HCT116 (cell line): ENCODE measurements around the gene GSAP. TPM values are rescaled to one million over a fixed set of nuclear protein-coding genes. Genes with fewer than 3 reads are reported as not detected.

Source experiments
- ATAC-seq: fragments of 200-7000 bp; cut with Tn5 transposase; 2 replicates; pipeline ENCODE4 v1.9.1; 2020; ENCODE audit warnings: mild to moderate bottlenecking, moderate library complexity
- BruUV-seq: library from RNA; stranded (reverse); fragments of 400-500 nt; replicated peaks from 2 replicates; lab custom pipeline; 2021; lab: Mats Ljungman, UMichigan
- CTCF ChIA-PET: fragments of 300-600 bp; sonication (Branson Sonifier 250); formaldehyde crosslinking; loops from one replicate; lab custom pipeline; 2021; ENCODE audit warnings: antibody characterized with exemption; lab: Charles Lee
- POLR2A ChIA-PET: fragments of 300-600, 350-600 bp; sonication (Branson Sonifier 250); formaldehyde crosslinking; loops from one replicate; lab custom pipeline; 2021; ENCODE audit warnings: antibody characterized with exemption; lab: Charles Lee
- RAD21 ChIA-PET, 2 experiments: fragments of 300-600 bp; sonication (Branson Sonifier 250); formaldehyde crosslinking; loops; one replicate each; lab custom pipeline; 2023; ENCODE audit warnings: low total read pairs in 2 of 2; ENCODE audit not compliant: uncharacterized antibody in 2 of 2, unreplicated experiment in 2 of 2, low non-redundant PET in 1 of 2; lab: Charles Lee
- DNase-seq: peaks from one replicate; pipeline ENCODE4 v3.0.0-alpha.2; 2010; ENCODE audit warnings: low read depth, low spot score
- H2AFZ ChIP-seq: fragments of 200-600 bp; shearing (Covaris generic), sonication (generic); 2 replicates; pipeline ENCODE4 v1.6.1; 2017; ENCODE audit warnings: low read depth, mixed run types, mixed read lengths, antibody characterized with exemption, low read length; ENCODE audit not compliant: poor library complexity, severe bottlenecking
- H3K27ac ChIP-seq: 2 replicates; pipeline ENCODE4 v1.5.1; 2012; ENCODE audit warnings: low read depth, low read length
- H3K27me3 ChIP-seq: fragments of 200-600 bp; sonication (generic); 2 replicates; pipeline ENCODE4 v1.6.1; 2016; ENCODE audit warnings: mixed run types, low read length, mixed read lengths; ENCODE audit not compliant: insufficient read depth
- H3K36me3 ChIP-seq, 2 experiments: fragments of 200-500 bp in 1 of 2; fragments of 200-600 bp in 1 of 2; sonication (Bioruptor generic) in 1 of 2; sonication (generic) in 1 of 2; 2 replicates each; pipeline versions ENCODE4 v1.5.1 to v1.6.1; 2014 to 2016; ENCODE audit warnings: low read length in 2 of 2, inconsistent platforms in 1 of 2, mixed read lengths in 1 of 2, mixed run types in 1 of 2; ENCODE audit not compliant: insufficient read depth in 2 of 2, control insufficient read depth in 1 of 2
- H3K4me1 ChIP-seq, 2 experiments: fragments of 200-600 bp in 1 of 2; sonication (generic) in 1 of 2; 2 replicates each; pipeline versions ENCODE4 v1.5.1 to v1.6.1; 2012 to 2017; ENCODE audit warnings: low read length in 2 of 2, inconsistent platforms in 1 of 2, mild to moderate bottlenecking in 1 of 2, mixed read lengths in 1 of 2, mixed run types in 1 of 2, moderate library complexity in 1 of 2; ENCODE audit not compliant: insufficient read depth in 2 of 2, control insufficient read depth in 1 of 2
- H3K4me2 ChIP-seq: fragments of 200-600 bp; sonication (generic); 2 replicates; pipeline ENCODE4 v1.6.1; 2017; ENCODE audit warnings: mixed run types, low read length, mixed read lengths
- H3K4me3 ChIP-seq, 2 experiments: fragments of 200-600 bp in 1 of 2; sonication (generic) in 1 of 2; replicated peaks in 1 of 2; 2 replicates each; pipeline ENCODE4 v1.5.1; 2011 to 2016; ENCODE audit warnings: low read length in 2 of 2, control low read depth in 1 of 2, low read depth in 1 of 2, mild to moderate bottlenecking in 1 of 2, mixed read lengths in 1 of 2, mixed run types in 1 of 2
- H3K79me2 ChIP-seq: fragments of 200-600 bp; sonication (generic); 2 replicates; pipeline ENCODE4 v1.6.1; 2017; ENCODE audit warnings: mild to moderate bottlenecking, mixed run types, low read length, moderate library complexity, mixed read lengths; ENCODE audit not compliant: insufficient read depth
- H3K9ac ChIP-seq: fragments of 200-600 bp; sonication (generic); 2 replicates; pipeline ENCODE4 v1.6.1; 2016; ENCODE audit warnings: low read length, mixed read lengths
- H3K9me2 ChIP-seq: fragments of 200-600 bp; sonication (generic), shearing (Covaris generic); 2 replicates; pipeline ENCODE4 v1.6.1; 2017; ENCODE audit warnings: mixed run types, mild to moderate bottlenecking, moderate library complexity; ENCODE audit not compliant: insufficient read depth
- H3K9me3 ChIP-seq, 2 experiments: fragments of 200-500 bp in 1 of 2; fragments of 200-600 bp in 1 of 2; sonication (Bioruptor generic) in 1 of 2; sonication (generic) in 1 of 2; 2 replicates each; pipeline ENCODE4 v1.6.1; 2014 to 2017; ENCODE audit warnings: low read length in 2 of 2, mixed read lengths in 2 of 2, inconsistent platforms in 1 of 2, low read depth in 1 of 2, mild to moderate bottlenecking in 1 of 2, mixed run types in 1 of 2, moderate library complexity in 1 of 2; ENCODE audit not compliant: control insufficient read depth in 1 of 2, insufficient read depth in 1 of 2
- H4K20me1 ChIP-seq: fragments of 200-600 bp; sonication (generic), shearing (Covaris generic); 2 replicates; pipeline ENCODE4 v1.6.1; 2017; ENCODE audit warnings: mixed run types, mild to moderate bottlenecking, moderate library complexity; ENCODE audit not compliant: insufficient read depth
- CBX3 ChIP-seq: IDR thresholded peaks from 2 replicates; pipeline ENCODE4 v1.6.1; 2012; ENCODE audit warnings: low read depth
- CEBPB ChIP-seq: IDR thresholded peaks from 2 replicates; pipeline ENCODE4 v1.6.1; 2012; ENCODE audit warnings: low read depth
- EGR1 ChIP-seq: IDR thresholded peaks from 2 replicates; pipeline ENCODE4 v1.6.1; 2012; ENCODE audit warnings: low read depth
- ELF1 ChIP-seq: IDR thresholded peaks from 2 replicates; pipeline ENCODE4 v1.6.1; 2012; ENCODE audit warnings: low read depth, borderline replicate concordance
- EZH2 ChIP-seq: fragments of 200-600 bp; sonication (generic); IDR thresholded peaks from 2 replicates; pipeline ENCODE4 v1.6.1; 2017; ENCODE audit warnings: antibody characterized with exemption, mixed run types
- EZH2phosphoT487 ChIP-seq: fragments of 200-600 bp; IDR thresholded peaks from 2 replicates; pipeline ENCODE4 v1.6.1; 2018; ENCODE audit warnings: antibody characterized with exemption, borderline replicate concordance
- FOSL1 ChIP-seq: IDR thresholded peaks from 2 replicates; pipeline ENCODE4 v1.6.1; 2012; ENCODE audit warnings: low read depth
- POLR2A ChIP-seq: IDR thresholded peaks from 2 replicates; pipeline ENCODE4 v1.7.0; 2011; ENCODE audit warnings: borderline replicate concordance; ENCODE audit not compliant: insufficient read depth, insufficient read length; ENCODE audit errors: extremely low read depth
- POLR2AphosphoS5 ChIP-seq: IDR thresholded peaks from 2 replicates; pipeline ENCODE4 v1.6.1; 2011; ENCODE audit warnings: mild to moderate bottlenecking, low read depth, low read length, moderate library complexity
- SIN3A ChIP-seq: IDR thresholded peaks from 2 replicates; pipeline ENCODE4 v1.6.1; 2012; ENCODE audit warnings: low read depth
- SP1 ChIP-seq: IDR thresholded peaks from 2 replicates; pipeline ENCODE4 v1.6.1; 2012; ENCODE audit warnings: low read depth
- SRF ChIP-seq: IDR thresholded peaks from 2 replicates; pipeline ENCODE4 v1.6.1; 2012; ENCODE audit warnings: low read depth
- TCF7L2 ChIP-seq: IDR thresholded peaks from 2 replicates; pipeline ENCODE4 v1.7.0; 2011; ENCODE audit warnings: borderline replicate concordance, inconsistent platforms; ENCODE audit not compliant: insufficient read depth, insufficient read length; ENCODE audit errors: extremely low read depth
- ZFX ChIP-seq: fragments of 450-650 bp; IDR thresholded peaks from 2 replicates; pipeline ENCODE4 v1.6.1; 2017
- ZNF274 ChIP-seq: fragments of 200-500 bp; sonication (Bioruptor generic); IDR thresholded peaks from 2 replicates; pipeline ENCODE4 v1.6.1; 2014; ENCODE audit warnings: mild to moderate bottlenecking, low read depth, low read length, inconsistent platforms
- intact Hi-C: fragments of 100-400 bp; cut with micrococcal nuclease; formaldehyde crosslinking; loops from 2 replicates; pipeline ENCODE4 v1.10.0; 2022
- total RNA-seq: library from RNA; stranded (reverse); gene quantifications from one replicate; pipeline ENCODE4 v1.2.1, GENCODE V29; 2021; ENCODE audit not compliant: unreplicated experiment
- TF ChIP-seq, protein P1 (sequence below): IDR thresholded peaks from 2 replicates; pipeline ENCODE4 v1.6.1; 2012
- TF ChIP-seq, protein P2 (sequence below), 3 experiments: fragments of 200-600 bp in 1 of 3; sonication (generic) in 1 of 3; IDR thresholded peaks in 2 of 3; conservative IDR thresholded peaks in 1 of 3; 2 replicates each; pipeline ENCODE4 v1.5.1; 2012 to 2017; ENCODE audit warnings: low read depth in 2 of 3, low read length in 2 of 3, antibody characterized with exemption in 1 of 3, borderline replicate concordance in 1 of 3, control low read depth in 1 of 3, mild to moderate bottlenecking in 1 of 3, mixed read lengths in 1 of 3, mixed run types in 1 of 3, moderate library complexity in 1 of 3; ENCODE audit not compliant: insufficient read depth in 1 of 3
- TF ChIP-seq, protein P3 (sequence below): IDR thresholded peaks from 2 replicates; pipeline ENCODE4 v1.6.1; 2012; ENCODE audit warnings: low read depth
- TF ChIP-seq, protein P4 (sequence below): IDR thresholded peaks from 2 replicates; pipeline ENCODE4 v1.6.1; 2011; ENCODE audit warnings: mild to moderate bottlenecking, low read length, moderate library complexity; ENCODE audit not compliant: insufficient replicate concordance; ENCODE audit errors: extremely low read depth
- TF ChIP-seq, protein P5 (sequence below): IDR thresholded peaks from 2 replicates; pipeline ENCODE4 v1.6.1; 2012

The GSAP gene
- total RNA-seq, 1 experiment from 2014 or later: not detected

DNA sequence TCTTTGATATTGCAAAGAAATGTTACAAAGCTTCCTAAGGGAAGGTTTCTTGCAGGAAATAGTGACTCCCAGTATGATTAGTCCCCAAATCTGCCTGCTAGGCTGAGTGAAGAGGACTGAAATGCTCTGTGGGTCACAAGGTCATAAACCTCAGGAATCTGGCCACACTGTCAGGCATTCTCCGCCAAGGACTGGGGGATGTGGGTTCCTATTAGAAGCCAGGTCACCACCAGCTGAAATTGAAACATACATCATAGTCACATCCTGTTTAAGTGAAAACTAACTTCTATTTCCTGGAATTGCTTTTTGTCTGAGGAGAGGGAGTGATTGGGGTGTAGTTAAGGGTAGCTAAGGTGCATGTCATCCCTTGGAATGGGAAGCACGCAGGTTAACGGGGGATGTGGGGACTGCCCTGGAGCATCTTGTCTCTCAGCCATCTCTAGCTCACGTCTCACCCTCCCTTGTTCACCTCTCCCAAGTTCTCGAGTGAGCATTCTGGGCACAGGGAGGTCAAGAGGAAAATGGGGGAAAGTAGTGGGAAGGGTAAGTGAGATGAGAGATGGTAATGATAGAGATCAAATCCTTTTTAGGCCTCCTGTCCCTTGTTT is 12.0 kb upstream of the GSAP start:
- ATAC-seq: no peak
- no peaks in the 10 kb centered on the region for H4K20me1 ChIP-seq
- ChIA-PET POLR2A (no interaction called here), CTCF (no interaction called here), RAD21 (no interaction called here)
- intact Hi-C loops: no loop called here
- BruUV-seq: no TSS peak
- H3K9me2 ChIP-seq: no peaks in the 10 kb centered on the region
- H3K79me2 ChIP-seq: no peaks in the 10 kb centered on the region
- no peaks in the 10 kb centered on the region for H3K27me3 ChIP-seq
- no peak overlapping the region for H3K4me2 ChIP-seq
- no peak overlapping the region for H3K9ac ChIP-seq
- no peaks in the 10 kb centered on the region for H3K9me3 ChIP-seq
- H3K36me3 ChIP-seq: no peaks in the 10 kb centered on the region
- H3K27ac ChIP-seq: no peak overlapping the region
- no peak for DNase-seq
- TF ChIP-seq, protein P1, sequence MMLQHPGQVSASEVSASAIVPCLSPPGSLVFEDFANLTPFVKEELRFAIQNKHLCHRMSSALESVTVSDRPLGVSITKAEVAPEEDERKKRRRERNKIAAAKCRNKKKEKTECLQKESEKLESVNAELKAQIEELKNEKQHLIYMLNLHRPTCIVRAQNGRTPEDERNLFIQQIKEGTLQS: no peak
- no peak for TF ChIP-seq EZH2
- TF ChIP-seq TCF7L2: no peak
- TF ChIP-seq SIN3A: no peak
- no peak for TF ChIP-seq FOSL1
- TF ChIP-seq SP1: no peak
- TF ChIP-seq EZH2phosphoT487: no peak
- no peak for TF ChIP-seq CEBPB
- TF ChIP-seq, protein P2, sequence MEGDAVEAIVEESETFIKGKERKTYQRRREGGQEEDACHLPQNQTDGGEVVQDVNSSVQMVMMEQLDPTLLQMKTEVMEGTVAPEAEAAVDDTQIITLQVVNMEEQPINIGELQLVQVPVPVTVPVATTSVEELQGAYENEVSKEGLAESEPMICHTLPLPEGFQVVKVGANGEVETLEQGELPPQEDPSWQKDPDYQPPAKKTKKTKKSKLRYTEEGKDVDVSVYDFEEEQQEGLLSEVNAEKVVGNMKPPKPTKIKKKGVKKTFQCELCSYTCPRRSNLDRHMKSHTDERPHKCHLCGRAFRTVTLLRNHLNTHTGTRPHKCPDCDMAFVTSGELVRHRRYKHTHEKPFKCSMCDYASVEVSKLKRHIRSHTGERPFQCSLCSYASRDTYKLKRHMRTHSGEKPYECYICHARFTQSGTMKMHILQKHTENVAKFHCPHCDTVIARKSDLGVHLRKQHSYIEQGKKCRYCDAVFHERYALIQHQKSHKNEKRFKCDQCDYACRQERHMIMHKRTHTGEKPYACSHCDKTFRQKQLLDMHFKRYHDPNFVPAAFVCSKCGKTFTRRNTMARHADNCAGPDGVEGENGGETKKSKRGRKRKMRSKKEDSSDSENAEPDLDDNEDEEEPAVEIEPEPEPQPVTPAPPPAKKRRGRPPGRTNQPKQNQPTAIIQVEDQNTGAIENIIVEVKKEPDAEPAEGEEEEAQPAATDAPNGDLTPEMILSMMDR (IDR thresholded peaks at IDR 0.05 in 2 of 3, conservative IDR thresholded peaks at IDR 0.05 in 1 of 3; ENCODE audit: borderline replicate concordance in 1 of 3, insufficient read depth in 1 of 3, low read depth in 2 of 3, low read length in 2 of 3): no peak
- no peak for TF ChIP-seq ELF1
- no peak for TF ChIP-seq SRF
- TF ChIP-seq, protein P3, sequence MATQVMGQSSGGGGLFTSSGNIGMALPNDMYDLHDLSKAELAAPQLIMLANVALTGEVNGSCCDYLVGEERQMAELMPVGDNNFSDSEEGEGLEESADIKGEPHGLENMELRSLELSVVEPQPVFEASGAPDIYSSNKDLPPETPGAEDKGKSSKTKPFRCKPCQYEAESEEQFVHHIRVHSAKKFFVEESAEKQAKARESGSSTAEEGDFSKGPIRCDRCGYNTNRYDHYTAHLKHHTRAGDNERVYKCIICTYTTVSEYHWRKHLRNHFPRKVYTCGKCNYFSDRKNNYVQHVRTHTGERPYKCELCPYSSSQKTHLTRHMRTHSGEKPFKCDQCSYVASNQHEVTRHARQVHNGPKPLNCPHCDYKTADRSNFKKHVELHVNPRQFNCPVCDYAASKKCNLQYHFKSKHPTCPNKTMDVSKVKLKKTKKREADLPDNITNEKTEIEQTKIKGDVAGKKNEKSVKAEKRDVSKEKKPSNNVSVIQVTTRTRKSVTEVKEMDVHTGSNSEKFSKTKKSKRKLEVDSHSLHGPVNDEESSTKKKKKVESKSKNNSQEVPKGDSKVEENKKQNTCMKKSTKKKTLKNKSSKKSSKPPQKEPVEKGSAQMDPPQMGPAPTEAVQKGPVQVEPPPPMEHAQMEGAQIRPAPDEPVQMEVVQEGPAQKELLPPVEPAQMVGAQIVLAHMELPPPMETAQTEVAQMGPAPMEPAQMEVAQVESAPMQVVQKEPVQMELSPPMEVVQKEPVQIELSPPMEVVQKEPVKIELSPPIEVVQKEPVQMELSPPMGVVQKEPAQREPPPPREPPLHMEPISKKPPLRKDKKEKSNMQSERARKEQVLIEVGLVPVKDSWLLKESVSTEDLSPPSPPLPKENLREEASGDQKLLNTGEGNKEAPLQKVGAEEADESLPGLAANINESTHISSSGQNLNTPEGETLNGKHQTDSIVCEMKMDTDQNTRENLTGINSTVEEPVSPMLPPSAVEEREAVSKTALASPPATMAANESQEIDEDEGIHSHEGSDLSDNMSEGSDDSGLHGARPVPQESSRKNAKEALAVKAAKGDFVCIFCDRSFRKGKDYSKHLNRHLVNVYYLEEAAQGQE: no peak
- no peak for TF ChIP-seq POLR2A
- TF ChIP-seq ZFX: no peak
- no peak for TF ChIP-seq EGR1
- TF ChIP-seq, protein P4, sequence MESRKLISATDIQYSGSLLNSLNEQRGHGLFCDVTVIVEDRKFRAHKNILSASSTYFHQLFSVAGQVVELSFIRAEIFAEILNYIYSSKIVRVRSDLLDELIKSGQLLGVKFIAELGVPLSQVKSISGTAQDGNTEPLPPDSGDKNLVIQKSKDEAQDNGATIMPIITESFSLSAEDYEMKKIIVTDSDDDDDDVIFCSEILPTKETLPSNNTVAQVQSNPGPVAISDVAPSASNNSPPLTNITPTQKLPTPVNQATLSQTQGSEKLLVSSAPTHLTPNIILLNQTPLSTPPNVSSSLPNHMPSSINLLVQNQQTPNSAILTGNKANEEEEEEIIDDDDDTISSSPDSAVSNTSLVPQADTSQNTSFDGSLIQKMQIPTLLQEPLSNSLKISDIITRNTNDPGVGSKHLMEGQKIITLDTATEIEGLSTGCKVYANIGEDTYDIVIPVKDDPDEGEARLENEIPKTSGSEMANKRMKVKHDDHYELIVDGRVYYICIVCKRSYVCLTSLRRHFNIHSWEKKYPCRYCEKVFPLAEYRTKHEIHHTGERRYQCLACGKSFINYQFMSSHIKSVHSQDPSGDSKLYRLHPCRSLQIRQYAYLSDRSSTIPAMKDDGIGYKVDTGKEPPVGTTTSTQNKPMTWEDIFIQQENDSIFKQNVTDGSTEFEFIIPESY: no peak
- no peak for TF ChIP-seq POLR2AphosphoS5
- TF ChIP-seq, protein P5, sequence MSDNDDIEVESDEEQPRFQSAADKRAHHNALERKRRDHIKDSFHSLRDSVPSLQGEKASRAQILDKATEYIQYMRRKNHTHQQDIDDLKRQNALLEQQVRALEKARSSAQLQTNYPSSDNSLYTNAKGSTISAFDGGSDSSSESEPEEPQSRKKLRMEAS: no peak
- no peak for TF ChIP-seq ZNF274
- no peak for TF ChIP-seq CBX3
- no peak overlapping the region for H2AFZ ChIP-seq
- H3K4me1 ChIP-seq: peaks cover 0 to 10% of the 10 kb centered on the region in 2 experiments; a peak in 2 of 4 replicates
- H3K4me3 ChIP-seq: no peak overlapping the region
